HG03457 (cell line): ENCODE results near the gene FGFBP2.

Experiments
- ATAC-seq: cut with Tn5 transposase; IDR thresholded peaks from one replicate; pipeline ENCODE4 v1.9.1; 2021; ENCODE audit warnings: moderate number of reproducible peaks; ENCODE audit not compliant: unreplicated experiment

FGFBP2 gene

GRCh38 chr4:15963001-15963451 is at the start of gene FGFBP2:
FGFBP2 (minus strand) TSS chr4:15963175; CDS start chr4:15963129, 46 bp downstream.
- ATAC-seq: no peak

- no peak for ATAC-seq
Observed at GRCh38 chr4:16011173-16011572, 48.2 kb upstream of the FGFBP2 start.

GRCh38 chr4:16009153-16009552 is 46.2 kb upstream of the FGFBP2 start:
- no peak for ATAC-seq

DNA sequence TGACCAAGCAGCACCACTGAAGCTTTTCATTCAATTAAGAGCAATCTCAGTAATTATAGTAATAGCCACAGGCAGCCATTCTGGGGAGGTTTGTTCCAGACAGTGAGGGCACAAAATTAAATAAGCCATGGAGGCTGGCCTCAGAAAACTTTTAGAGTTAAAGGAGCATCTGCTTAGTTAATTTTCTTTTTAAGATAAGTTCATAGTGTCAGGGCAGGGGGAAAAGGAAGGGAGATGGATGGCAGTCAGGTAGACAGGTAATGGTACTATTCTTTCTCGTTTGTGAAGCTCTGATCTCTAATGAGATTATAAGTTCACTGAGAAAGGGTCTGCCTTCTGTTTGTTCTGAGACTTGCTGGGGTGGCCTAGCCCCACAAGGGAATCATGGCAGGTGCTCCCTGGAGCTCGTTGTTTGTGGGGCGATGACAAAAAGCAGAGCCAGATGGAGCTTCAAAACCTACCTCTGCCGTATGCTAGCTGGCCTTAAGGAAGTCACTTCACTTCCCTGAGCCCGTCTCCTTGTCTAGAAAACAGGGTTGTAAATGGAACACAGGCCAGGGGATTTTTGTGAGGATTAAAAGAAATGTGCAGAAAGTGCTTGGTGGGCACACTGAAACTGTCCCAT is 44.6 kb upstream of the FGFBP2 start:
- ATAC-seq: no peak

GRCh38 chr4:16006771-16007446 is 43.9 kb upstream of the FGFBP2 start:
- ATAC-seq: no peak

DNA sequence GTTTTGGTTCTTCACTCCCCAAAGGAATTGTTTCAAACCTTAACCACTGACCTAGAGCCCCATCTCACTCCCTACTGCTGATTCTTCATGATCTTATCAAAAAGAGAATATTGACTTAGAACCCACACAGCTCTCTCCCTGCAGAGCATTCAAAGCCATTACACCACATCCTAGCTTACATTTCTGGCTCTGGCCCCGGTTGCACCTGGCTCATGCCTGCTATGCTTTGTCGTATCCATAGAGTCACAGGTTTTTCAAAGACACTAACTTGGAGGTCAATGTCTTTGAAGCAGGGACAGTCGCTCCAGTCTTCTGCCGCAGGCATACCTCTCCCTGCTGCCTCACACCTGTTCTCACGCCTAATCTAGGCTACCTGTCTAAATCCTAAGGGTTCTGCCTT is 42.7 kb upstream of the FGFBP2 start:
- ATAC-seq: no peak

- no peak for ATAC-seq
Observed at GRCh38 chr4:16001484-16001858, 38.5 kb upstream of the FGFBP2 start.

DNA sequence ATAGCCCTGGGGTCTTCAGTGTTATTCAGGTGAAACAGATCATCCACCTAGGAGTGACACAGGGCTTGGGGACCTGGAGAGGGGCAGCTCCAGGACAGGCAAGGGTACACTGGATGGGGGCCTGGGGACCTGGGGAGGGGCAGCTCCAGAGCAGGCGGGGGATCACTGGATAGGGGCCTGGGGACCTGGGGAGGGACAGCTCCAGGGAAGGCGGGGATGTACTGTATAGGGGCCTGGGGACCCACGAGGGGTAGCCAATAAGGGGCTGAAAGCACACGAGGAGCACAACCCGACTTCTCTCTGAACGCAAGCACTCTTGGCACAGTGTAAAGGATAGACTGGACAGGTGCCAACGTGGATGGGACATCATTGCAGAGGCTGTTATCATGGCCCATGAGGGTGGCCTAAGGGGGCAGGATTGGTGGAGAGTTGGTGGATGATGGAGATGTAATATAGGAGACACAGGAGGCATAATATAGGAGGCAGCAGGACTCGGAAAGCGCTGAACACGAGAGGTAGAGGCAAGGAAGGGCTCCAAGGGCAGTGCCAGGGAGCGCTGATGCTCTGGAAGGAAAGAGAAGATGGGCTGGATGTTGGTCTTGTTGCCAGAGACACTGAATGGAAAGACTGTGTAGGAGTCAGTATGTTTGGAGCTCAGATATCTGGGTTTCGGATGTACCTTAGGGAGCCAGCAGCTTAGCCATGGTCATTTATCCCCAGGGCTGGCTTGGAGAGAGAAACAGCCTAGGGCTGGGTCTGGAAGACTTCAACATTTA is 37.9 kb upstream of the FGFBP2 start:
- no peak for ATAC-seq

DNA sequence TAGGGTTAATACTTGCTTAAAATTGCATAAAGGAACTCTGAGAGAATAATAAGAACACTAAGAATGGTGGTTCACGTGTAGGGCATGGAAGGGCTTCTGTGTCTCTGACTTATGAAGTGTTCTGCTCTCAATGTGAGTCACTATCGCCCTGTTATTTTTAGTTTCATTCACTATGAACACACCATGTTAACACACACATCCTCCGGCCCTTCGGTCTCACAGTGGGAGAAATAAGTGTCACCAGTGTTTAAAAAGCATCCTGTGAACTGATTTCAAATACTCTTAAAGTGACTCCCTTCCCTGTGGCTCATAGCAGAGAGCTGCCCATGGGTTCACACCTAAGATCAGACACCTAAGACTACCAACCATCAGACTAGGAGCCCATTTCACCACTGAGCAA is 33.8 kb upstream of the FGFBP2 start:
- no peak for ATAC-seq

- ATAC-seq: no peak
Observed at GRCh38 chr4:15995826-15996225, 32.9 kb upstream of the FGFBP2 start.

GRCh38 chr4:15992167-15992485 is 29.2 kb upstream of the FGFBP2 start:
- no peak for ATAC-seq

DNA sequence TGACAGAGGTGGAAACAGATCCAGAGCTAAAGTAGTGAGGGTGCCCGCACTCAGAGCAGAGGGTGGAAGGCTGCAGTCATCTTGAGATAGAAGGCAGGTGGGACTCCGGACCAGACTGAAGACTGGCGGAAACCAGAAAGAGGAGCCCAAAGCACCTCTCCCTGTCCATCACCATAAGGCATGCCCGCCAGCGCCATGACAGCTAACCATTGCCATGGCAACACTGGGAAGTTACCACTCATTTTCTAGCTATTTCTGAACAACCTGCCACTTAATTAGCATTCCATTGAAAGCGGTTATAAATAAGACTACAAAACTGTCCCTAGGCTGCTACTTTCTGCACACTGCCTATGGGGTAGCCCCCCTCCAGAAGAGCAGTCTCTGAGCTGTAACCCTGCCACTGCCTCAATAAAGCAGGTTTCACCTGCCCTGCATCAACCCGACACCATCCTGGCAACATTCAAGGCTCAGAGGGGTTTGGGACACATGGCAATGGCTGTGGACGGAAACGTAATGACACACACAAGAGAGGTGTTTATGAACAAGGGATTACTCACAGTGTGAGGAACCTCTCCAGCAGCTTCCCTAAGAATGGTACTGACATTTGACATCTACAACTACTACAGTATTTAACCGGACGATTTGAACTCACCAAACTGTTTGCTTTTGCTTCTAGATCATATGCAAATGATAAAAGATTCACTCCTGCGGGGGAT is 27.8 kb upstream of the FGFBP2 start:
- no peak for ATAC-seq

- no peak for ATAC-seq
Observed at GRCh38 chr4:15989424-15989823, 26.4 kb upstream of the FGFBP2 start.

GRCh38 chr4:15988222-15988621 is 25.2 kb upstream of the FGFBP2 start:
- no peak for ATAC-seq

- ATAC-seq: no peak
Observed at GRCh38 chr4:15986907-15987306, 23.9 kb upstream of the FGFBP2 start.

- ATAC-seq: no peak
Observed at GRCh38 chr4:15983610-15984009, 20.6 kb upstream of the FGFBP2 start.

- ATAC-seq: no peak
Observed at GRCh38 chr4:15982842-15983524, 20.0 kb upstream of the FGFBP2 start.

GRCh38 chr4:15976456-15977447 is 13.8 kb upstream of the FGFBP2 start:
- no peak for ATAC-seq

DNA sequence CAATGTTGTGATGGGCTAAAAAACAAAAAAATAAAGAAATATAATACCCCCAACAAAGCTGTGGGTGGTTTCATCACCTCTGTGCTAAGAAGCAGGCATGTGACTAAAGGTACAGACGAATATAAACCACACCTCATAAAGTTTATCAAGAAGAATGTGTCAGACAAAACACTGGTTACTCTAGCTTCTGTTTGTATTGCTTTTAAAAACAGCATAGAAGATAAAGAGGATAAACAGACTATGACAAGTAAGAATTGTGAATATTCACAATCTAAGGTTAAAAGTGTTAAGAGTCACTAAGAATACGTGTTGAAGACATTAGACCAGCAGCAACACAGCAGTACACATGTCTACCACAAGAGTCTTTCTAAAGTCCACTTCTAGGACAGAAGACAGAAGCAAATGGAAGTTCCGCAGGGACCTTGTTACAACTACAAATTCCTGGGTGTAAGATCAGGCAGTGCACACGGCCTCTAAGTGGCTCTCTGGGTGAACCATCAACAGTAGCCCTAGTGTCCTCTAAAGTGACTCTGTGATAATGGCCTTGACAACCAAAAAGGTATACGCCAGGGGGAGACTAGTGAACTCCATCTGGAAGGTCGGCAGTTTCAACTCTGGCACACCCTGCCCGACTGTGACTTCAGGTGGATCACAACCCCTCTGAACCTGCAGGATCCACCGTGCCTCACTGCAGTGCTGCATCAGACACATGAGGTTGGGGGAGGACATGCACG is 8.3 kb upstream of the FGFBP2 start:
- no peak for ATAC-seq
